ENCODE results near the gene PKD2.
"Not testable (repeated sequence)": the region's sequence is repeated elsewhere in the genome, so short reads cannot be mapped to it uniquely, and the experiment has no call there.

PKD2 gene

DNA sequence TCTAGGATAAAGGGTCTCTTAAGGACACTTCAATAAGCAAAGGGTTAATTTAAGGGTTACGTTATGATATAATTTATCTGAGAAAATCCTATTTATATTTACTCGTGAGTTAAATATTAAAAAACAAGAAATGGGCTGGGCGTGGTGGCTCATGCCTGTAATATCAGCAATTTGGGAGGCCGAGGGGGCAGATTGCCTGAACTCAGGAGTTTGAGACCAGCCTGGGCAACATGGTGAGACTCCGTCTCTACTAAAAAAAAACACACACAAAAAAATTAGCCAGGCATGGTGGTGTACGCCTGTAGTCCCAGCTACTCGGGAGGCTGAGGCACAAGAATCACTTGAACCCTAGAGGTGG, 100.7 kb downstream of the PKD2 start:
- in situ Hi-C loops (cut with MboI; ENCODE audit: low sequenced_read_pairs): not testable (repeated sequence)

DNA sequence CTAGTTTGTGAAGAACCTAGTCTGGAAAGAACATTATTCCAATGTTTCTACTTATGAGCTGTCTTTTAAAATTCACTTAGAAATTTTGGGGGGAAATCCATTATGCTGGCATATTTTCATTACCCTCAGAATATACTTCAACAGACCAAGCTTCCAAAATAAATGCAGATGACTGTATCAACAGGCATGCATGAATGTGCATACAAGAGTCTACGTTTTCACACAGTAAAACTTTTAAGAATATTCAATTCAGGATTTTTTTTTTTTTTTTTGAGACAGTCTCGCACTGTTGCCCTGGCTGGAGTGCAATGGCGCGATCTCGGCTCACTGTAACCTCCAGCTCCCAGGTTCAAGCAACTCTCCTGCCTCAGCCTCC, 101.3 kb downstream of the PKD2 start:
- in situ Hi-C loops (cut with MboI; ENCODE audit: low sequenced_read_pairs): no loop called here

DNA sequence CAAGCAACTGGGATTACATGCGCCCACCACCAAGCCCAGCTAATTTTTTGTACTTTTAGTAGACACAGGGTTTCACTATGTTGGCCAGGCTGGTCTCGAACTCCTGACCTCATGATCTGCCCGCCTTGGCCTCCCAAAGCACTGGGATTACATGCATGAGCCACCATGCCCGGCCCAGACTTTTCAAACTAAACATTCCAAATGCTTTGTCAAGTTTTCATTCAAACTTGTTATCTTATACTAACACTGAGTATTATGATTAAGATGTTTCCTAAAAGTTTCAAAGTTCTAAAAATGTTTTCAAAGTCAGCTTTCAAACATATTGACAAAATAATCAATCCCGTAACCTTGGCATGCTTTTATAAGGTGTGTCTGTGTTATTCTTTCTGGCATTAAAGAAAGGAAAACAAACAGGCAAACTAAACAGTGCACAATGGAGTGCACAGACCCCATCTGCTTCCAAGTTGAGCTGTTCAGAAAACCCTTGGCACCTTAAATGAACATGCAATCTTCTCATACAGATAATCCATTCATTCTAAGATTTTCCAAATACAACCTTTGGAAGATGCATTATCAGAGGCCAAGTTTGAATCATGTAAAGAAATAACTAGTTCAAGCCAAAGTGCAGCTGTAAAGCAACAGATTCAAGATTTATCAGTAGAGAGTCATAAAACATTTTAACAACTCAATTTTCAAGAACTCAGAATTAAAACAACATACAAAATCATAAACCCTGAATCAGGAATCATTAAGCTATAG, 101.9 kb downstream of the PKD2 start:
- in situ Hi-C loops (cut with MboI; ENCODE audit: low sequenced_read_pairs): no loop called here

DNA sequence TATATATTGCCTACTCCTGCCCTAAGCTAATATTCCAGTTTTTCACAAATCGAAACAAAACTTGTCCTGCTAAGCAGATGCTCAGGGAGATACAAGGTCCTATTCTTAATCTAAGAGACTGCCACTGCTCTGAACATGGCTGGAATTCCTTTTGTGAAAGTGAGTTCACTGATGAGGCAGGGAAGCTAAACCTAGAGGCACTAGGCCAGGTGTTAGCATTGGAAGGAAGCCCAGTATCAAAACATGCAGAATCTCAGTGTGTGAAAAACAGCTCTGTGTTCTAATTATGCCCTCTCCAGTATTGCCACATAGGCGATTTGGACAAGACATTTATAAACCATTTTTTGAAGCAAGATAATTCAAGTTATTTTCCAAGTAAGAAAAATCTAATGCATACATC, 103.4 kb downstream of the PKD2 start:
- in situ Hi-C loops (cut with MboI; ENCODE audit: low sequenced_read_pairs): no loop called here

DNA sequence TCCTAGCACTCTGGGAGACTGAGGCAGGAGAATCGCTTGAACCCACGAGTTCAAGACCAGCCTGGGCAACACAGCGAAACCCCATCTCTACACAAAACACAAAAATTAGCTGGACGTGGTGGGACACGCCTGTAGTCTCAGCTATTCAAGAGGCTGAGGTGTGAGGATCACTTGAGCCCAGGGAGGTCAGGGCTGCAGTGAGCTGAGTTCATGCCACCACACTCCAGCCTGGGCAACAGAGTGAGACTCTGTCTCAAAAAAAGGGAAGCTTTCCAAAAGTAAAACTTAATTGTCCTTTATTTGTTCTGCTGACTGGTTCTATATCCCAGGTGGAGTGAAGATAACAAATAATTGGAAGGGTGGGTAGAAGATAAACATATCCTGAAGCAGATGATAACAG, 105.4 kb downstream of the PKD2 start:
- in situ Hi-C loops (cut with MboI; ENCODE audit: low sequenced_read_pairs): no loop called here

DNA sequence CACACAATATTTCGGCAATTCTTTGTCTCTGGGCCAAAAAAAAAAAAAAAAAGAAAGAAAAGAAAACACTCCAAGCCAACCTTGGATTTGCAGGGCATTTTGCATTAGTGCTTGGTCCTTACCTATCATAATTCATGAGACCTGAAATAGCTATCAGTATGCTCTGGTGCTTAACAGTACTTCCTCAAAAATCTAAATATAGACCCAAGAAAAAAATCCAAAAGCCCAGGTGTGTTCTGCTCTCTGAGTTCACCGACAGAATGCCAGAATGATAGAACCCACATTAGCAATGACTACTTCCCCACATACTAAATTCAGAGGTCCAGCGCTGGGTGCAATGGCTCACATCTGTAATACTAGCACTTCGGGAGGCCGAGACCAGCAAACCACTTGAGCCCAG, 108.2 kb downstream of the PKD2 start:
- in situ Hi-C loops (cut with MboI; ENCODE audit: low sequenced_read_pairs): no loop called here

DNA sequence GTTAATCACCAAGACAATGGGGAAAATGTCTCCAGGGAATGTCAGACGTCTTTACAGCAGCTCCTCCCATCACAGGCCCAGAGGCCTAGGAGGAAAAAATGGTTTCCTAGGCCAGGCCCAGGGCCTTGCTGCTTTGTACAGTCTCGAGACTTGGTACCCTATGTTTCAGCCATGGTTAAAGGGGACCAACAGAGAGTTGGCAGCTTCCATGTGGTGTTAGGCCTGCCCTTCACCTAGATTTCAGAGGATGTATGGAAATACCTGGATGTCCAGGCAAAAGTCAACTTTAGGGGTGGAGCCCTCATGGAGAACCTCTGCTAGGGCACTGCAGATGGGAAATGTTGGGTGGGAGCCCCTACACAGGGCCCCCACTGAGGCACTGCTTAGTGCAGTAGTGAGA, 112.5 kb downstream of the PKD2 start:
- in situ Hi-C loops (cut with MboI; ENCODE audit: low sequenced_read_pairs): no loop called here

DNA sequence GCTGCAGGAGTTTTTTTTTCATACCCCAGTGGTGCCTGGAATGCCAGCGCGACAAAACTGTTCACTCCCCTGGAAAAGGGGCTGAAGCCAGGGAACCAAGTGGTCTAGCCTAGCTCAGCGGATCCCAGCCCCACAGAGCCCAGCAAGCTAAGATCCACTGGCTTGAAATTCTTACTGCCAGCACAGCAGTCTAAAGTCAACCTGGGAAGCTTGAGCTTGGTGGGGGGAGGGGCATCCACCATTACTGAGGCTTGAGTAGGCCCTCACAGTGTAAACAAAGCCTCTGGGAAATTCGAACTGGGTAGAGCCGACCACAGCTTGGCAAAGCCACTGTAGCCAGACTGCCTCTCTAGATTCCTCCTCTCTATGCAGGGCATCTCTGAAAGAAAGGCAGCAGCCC, 114.8 kb downstream of the PKD2 start:
- in situ Hi-C loops (cut with MboI; ENCODE audit: low sequenced_read_pairs): not testable (repeated sequence)
